Right renal cortex interstitium (tissue), 3 donors: ENCODE measurements around the gene RNF220. TPM values are rescaled to one million over a fixed set of nuclear protein-coding genes. Genes with fewer than 3 reads are reported as not detected.
A peak's percentile ranks its signal among the peaks of the same experiment; 100 is the strongest.
"Not testable (repeated sequence)": the region's sequence is repeated elsewhere in the genome, so short reads cannot be mapped to it uniquely, and the experiment has no call there.

Experiments used
- DNase-seq, 3 donors: peaks; one replicate each; pipeline ENCODE4 v3.0.0-alpha.2; 2013; ENCODE audit warnings: low read depth in 3 of 3, low spot score in 2 of 3
- polyA plus RNA-seq, 3 donors: library from polyadenylated mRNA; unstranded; fragments of 120-200 nt; gene quantifications; one replicate each; pipeline ENCODE4 v1.2.1, GENCODE V29; 2013; ENCODE audit not compliant: insufficient read length in 3 of 3

RNF220 gene
- polyA plus RNA-seq, 3 donors = 97.3 to 119 (median 102) TPM

DNA sequence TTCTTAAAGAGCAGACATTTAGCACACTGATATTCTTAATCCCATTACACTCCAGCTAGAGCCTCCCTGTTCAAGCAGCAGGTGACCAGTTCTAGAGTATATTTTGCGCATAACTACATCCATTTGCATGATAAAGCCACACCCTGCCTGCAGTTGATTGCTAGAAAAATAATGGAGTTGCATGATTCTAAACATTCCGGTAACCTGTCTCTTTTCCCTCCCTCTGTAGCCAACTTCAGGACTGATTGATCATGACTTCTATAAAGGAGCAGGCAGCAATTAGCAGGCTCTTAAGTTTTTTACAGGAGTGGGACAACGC lies 284.4 kb downstream of the RNF220 start:
- no peak for DNase-seq

GRCh38 chr1:44693159-44693558 lies 288.1 kb downstream of the RNF220 start:
- DNase-seq = no peak

DNA sequence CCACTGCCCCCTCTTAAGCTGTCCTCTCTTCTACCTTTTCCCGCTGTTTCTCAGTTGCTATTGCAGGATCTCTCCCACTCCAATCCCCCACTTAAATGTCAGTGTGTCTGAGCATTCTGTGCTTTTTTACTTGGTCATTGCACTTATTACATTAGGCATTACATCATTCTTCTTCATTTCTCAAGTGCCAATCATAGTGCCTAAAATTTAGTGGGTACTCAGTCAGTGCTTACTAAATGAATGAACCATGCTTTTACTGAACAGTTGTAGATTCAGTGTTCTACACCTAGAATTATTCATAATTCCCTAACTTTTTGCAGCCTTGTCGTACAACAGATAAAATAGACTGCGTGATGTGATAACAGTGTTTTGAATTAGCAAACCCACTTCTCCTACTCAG lies 288.8 kb downstream of the RNF220 start:
- DNase-seq = no peak

GRCh38 chr1:44694863-44695478 lies 289.9 kb downstream of the RNF220 start:
- DNase-seq = no peak

DNA sequence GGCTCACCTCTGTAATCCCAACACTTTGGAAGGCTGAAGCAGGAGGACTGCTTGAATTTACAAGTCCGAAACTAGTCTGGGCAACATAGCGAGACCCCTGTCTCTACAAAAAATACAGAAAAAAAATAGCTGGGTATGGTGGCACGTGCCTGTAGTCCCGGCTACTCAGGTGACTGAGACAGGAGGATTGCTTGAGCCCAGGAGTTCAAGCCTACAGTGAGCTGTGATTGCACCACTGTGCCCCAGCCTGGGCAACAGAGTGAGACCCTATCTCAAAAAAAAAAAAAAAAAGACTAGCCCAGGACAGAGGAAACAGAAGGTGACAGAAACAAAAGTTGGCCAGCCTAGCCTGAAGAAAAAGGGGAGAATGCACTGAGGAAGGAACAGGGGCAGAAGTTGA lies 290.6 kb downstream of the RNF220 start:
- DNase-seq = no peak

GRCh38 chr1:44696101-44696500 lies 291.0 kb downstream of the RNF220 start:
- DNase-seq = no peak

DNA sequence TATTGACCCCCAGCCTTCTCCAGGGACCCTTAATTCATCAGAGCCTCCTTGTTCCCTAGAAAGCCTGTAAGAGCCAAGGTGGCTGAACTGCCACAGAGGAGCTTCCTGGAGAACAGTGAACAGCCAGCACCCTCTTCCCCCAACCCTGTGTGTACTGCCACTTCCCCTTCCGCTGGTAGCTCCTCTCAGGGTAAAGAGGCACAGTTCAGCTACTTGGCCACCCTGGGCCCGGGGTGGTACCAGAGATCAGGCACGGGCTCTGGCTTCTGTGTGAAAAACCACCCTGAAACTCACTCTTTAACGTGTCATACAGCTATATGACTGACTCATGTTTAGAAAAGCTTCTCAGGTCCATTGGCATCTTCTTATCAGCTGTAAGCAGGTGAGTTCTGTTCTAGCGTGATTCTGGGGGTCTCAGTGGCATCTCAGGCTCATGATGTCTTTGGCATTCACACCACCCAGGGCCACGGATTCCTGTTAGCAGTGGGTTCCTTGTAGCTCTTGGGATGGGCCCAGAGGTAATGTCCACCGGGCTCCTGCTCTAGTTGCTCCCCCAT lies 291.8 kb downstream of the RNF220 start:
- no peak for DNase-seq

GRCh38 chr1:44698138-44698537 lies 293.1 kb downstream of the RNF220 start:
- no peak for DNase-seq

- not testable (repeated sequence) for DNase-seq
Observed at GRCh38 chr1:44699375-44699774, 294.3 kb downstream of the RNF220 start.

- no peak for DNase-seq
Observed at GRCh38 chr1:44700573-44700972, 295.5 kb downstream of the RNF220 start.

DNA sequence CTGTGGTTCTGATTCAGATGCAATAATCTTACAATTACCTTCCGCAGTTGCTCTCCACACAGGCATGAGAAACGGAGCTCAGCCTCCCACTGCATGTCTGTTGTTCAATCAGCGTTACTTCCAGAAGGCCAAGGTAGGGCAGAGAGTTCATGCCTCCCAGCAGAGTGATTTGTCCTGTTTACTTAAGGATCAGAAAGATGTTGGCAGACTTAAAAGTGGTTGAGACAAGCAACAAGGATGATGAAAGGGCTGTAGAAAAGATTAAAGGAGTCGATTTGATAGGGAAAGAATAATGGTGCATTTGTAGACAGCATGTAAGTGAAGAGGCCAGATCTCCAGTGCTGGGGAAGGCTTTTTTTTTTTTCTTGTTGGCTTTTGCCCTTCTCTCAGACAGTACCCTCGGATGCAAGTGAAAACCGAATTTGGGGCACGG lies 296.1 kb downstream of the RNF220 start:
- peak in 1 of 3 donors; percentile 50 for DNase-seq

Other genes starting within 250 kb of the RNF220 start
- gene DMAP1, start 191.8 kb upstream of the RNF220 start, polyA plus RNA-seq = 10 to 100 TPM; 52.6 to 57.5 (median 53.2) TPM
- 10 to 100 TPM; 84.4 to 90.2 (median 86.8) TPM for gene ERI3, start 50.0 kb upstream of the RNF220 start, polyA plus RNA-seq